NCI-H1436 treated with DMSO at 0.1 percent for 48 hours (cell line): Measurements from ENCODE around the gene MTPN.

Source experiments
- DNase-seq: peaks from one replicate; lab custom pipeline; 2025; lab: John Stamatoyannopoulos, UW

Gene MTPN

DNA sequence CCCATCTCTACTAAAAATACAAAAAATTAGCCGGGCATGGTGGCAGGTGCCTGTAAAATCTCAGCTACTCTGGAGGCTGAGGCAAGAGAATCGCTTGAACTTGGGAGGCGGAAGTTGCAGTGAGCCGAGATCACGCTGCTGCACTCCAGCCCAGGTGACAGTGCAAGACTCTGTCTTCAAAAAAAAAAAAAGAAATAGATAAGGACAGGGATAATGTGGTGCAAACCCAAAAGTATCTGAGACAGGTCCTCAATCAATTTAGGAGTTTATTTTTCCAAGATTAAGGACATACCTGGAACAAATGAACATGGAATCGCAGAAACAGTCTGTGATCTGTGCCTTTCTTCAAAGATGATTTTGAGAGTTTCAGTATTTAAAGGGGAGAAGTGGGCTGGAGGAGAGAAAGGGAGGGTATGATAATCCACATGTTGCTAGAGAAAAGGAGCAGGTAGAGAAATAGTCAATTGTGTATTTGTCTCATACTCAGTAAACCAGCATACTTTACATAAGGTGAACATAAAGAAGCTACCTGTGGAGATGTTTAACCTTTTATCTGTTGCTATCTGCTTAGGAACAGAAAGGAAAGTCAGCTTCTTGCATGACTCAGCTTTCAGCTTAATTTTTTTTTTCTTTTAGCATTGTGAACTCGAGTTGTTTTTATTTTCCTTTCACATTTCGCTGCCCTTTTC lies 4.9 kb upstream of the MTPN start:
- no peak for DNase-seq

GRCh38 chr7:135980665-135981180 lies 3.6 kb upstream of the MTPN start:
- DNase-seq = no peak

GRCh38 chr7:135980012-135980551 lies 2.9 kb upstream of the MTPN start:
- DNase-seq = no peak

DNA sequence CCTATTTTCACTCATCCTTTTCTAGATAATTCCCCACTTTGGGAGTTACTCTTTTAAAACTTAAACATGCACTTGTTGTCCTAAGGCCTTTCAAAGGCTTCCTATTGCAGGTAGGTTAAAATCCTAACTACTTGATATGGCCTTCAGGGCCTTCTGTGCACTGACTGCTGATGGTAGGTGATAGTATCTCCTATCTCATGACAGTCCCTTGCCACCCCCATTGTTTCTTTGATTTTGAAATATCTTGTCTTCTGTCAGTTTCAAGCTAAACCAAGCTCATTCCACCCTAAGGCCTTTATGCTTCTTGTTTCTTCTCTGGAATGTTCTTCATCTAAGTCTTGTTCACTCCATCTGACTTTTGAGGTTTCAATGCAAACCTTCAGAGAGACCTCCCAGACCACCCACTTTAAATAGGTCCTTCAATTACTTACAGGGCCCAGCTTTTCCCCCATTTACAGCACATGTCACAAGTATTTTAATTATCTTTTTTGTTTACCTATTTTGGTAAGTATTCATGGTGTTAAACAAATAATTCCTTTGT lies 2.4 kb upstream of the MTPN start:
- DNase-seq = no peak

- DNase-seq = no peak
These were observed 1.5 kb upstream of the MTPN start for GRCh38 chr7:135978624-135979023.

- DNase-seq = no peak
These were observed 545 bp upstream of the MTPN start for GRCh38 chr7:135977742-135978066.

DNA sequence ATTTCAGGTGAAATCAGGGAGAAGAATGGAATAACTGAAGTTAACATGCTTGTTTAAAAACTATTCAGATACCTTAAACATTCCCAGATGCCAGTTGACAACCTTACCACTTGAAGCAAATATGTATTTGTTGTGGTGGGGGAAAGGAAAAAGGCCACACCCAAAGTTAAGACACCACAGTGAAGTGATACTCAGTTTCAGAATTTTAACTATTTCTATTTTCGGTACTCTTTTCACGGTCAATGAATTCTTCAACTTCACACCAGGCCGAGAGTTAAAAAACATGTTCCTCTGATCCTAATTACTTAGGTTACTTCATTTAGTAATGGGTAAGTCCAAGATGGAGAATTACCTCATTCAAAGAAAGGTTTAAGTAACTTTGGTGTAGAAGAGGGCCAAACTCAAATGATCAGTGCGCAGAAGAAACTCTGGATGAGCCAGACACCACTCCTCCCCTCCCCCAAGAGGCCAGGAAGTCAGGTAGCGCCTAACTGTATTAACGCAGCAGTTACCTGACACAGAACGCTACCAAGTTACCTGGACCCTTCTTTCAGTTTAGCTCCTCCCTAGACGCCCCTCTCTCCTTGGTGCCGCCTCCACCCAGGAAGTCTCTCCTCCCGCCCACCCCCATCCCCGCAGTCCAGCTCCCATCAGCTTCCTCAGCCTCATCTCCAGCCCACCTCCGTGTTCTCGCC lies 700 bp downstream of the MTPN start:
- no peak for DNase-seq

DNA sequence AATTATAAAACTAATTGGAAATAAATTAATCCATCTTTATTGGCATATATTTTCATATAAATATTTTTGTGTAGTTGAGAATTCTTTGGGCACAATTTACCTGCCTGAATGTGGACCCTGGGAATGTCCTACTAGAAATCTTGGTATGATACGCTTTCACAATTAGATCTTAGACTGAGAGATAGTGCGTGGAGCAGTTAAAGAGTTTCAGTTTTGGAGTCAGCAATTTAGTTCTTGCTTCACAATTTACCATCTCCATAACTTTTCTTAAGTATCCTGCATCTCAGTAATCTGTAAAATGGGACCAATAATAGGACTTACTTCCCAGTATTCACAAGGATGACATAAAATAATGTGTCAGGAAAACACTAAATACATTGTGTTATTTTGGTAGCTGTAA lies 2.0 kb downstream of the MTPN start:
- no peak for DNase-seq

GRCh38 chr7:135974667-135975066 lies 2.5 kb downstream of the MTPN start:
- DNase-seq = no peak

GRCh38 chr7:135971366-135971725 lies 5.8 kb downstream of the MTPN start:
- no peak for DNase-seq

GRCh38 chr7:135970682-135971365 lies 6.3 kb downstream of the MTPN start:
- DNase-seq = no peak

DNA sequence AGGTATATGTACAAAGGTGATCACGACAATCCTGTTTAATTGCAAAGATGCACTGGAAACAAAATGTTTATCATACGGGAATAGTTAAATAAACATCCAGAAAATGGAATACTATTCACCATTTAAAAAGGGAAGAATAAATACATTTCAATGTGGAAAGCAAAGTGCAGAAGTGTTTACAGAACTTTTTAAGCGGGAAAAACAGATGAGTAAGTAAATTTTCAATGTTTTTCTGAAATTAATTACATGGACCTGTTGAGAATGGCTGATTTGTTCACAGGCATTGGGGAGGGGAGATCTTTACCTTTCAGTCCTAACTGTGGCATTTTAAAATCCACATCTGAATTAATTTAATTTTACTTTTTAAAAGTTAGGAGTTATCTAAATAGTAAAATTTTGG lies 7.1 kb downstream of the MTPN start:
- no peak for DNase-seq

- DNase-seq = no peak
These were observed 10.7 kb downstream of the MTPN start for GRCh38 chr7:135966341-135967043.

GRCh38 chr7:135965602-135966001 lies 11.6 kb downstream of the MTPN start:
- DNase-seq = no peak

DNA sequence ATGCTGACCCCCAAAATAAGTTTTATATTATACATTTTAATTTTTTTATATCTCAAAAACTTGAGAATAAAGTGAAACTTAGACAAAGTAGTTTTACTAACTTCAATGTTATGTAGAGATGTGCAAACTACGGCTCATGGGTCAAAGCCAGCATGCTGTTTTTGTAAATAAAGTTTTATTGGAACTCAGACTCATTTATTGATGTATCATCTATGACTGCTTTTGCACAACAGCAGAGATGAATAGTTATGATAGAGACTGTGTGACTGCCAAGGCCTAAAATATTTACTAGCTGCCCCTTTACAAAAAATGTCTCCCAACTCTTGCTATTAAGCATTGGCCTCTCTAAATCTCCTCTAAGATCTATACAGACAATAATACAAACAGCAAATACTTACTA lies 12.4 kb downstream of the MTPN start:
- DNase-seq = no peak

DNA sequence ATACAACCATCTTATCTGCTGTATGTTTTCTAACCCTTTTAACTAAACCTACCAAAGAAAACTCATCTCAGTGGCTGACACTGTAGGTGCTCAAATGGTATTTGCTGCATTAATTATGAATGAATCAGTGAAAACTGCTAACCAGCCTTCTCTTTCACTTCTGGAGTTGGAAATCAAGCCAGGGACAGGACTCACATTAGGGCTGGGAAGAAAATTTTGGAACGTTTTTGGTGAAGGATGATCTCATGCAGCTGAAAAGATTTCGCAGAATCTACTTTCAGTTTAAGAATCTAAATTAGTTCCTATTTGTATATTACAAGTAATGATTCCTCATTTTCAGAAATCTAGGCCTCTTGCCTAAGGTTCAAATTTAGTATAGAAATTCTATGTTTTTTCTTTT lies 12.9 kb downstream of the MTPN start:
- DNase-seq = no peak

GRCh38 chr7:135962802-135963201 lies 14.4 kb downstream of the MTPN start:
- DNase-seq = no peak

DNA sequence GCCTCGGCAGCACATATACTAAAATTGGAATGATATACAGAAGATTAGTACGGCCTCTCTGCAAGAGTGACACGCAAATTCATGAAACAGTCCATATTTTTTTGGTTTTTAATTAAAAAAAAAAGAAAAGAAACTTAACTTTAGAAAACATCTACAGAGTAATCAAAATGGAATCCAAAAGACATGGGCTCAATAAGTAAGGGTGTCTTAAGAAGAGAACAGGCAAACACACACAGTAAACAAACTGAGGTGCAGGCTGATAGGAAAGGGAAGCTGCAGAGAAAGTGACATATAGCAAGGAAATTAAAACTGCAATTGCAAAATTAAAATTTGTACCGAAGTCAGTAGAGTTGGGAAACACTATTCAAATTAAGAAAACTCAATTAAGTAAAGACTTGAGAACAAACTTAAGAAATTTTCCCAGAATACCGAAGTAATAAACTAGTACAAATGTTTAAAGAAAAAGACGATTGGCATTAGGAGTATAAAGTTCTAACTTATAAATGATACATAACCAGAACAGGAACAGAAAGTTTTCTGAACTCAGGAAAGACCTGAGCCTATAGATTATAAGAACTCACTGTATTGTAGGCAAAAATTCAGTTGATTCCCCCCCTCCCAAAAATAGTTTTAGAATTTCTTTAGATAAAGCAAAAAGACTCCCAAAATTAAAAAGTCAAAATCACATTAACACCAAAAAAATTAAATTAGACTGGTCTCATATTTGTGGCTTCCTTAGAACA lies 16.3 kb downstream of the MTPN start:
- DNase-seq = no peak

DNA sequence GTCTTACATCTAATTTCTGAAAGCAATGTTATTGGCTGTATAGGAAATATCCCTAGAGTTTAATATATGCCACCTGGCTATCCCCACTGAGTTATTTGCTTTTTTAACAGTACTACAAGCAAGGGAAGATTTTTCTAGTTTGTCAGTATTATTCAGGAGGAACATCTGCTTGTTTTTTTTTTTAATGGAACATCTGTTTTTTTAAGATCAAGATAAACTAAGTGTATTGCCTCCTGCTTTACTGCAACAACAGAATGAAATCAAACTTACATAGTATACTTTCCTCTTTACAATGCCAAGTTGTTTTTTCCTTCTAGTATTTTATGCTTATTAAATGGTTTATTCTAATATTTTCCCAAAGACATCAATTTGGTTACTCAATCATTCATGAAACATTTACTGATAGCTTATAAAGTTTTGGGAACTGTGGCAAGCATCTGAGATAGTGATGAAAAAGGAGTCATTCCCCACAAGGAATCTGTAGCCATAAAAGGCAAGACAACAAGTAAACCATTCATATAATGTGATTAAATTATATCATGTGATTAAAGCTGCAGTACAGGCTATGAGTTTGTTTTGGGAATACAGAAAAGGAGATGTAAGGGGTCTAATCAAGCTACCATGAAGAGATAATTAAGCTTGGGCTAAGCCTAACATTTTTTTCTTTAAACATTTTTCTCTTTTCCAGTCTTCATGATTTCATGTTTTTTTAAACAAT lies 17.4 kb downstream of the MTPN start:
- no peak for DNase-seq

GRCh38 chr7:135958173-135958572 lies 19.0 kb downstream of the MTPN start:
- DNase-seq = no peak

DNA sequence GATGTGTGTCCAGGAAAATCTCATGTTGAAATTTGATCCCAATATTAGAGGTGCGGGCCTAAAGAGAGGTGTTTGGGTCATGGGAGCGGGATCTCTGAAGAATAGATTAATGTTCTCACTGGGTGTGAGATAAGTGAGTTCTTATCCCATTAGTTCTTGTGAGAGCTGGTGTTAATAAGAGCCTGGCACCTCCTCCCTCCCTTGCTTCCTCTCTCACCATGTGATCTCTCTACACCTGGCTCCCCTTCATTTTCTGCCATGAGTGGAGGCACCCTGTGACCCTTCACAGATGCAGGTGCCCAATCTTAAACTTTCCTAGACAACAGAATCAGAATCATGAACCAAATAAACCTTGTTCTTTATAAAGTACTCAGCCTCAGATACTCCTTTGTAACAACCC lies 19.5 kb downstream of the MTPN start:
- no peak for DNase-seq
